Measurements from ENCODE around the gene FKBP2.
A peak's percentile ranks its signal among the peaks of the same experiment; 100 is the strongest.

FKBP2 gene

GRCh38 chr11:64219755-64220154, 21.1 kb upstream of the FKBP2 start:
- DNase-seq: no peak

GRCh38 chr11:64220271-64220670, 20.6 kb upstream of the FKBP2 start:
- DNase-seq: no peak

DNA sequence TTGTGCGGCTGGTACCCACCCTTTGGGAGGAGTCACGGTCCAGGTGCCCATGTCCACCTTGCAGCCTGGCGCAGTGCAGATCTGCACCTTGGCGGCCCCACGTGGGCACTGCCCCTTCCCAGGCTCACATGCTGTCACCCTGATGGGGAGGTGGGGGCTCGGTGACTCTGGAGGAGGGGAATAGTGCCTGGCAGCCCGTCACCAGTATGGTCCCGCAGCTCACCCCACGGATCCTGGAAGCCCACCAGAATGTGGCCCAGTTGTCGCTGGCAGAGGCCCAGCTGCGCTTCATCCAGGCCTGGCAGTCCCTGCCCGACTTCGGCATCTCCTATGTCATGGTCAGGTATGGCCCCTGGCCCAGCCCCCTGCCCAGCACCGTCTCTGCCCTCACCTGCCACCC, 20.1 kb upstream of the FKBP2 start:
- no peak for DNase-seq

GRCh38 chr11:64222651-64223000, 18.3 kb upstream of the FKBP2 start:
- no peak for DNase-seq

DNA sequence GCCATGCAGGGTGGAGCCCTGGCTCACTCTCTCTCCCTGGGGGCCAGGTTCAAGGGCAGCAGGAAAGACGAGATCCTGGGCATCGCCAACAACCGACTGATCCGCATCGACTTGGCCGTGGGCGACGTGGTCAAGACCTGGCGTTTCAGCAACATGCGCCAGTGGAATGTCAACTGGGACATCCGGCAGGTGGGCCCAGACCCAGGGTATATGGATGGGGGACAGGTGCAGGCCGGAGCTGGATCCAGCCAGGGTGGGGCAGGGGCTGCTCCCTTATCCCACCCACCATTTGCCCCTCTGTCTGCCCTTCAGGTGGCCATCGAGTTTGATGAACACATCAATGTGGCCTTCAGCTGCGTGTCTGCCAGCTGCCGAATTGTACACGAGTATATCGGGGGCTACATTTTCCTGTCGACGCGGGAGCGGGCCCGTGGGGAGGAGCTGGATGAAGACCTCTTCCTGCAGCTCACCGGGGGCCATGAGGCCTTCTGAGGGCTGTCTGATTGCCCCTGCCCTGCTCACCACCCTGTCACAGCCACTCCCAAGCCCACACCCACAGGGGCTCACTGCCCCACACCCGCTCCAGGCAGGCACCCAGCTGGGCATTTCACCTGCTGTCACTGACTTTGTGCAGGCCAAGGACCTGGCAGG, 17.8 kb upstream of the FKBP2 start:
- peak; percentile 14 for DNase-seq

DNA sequence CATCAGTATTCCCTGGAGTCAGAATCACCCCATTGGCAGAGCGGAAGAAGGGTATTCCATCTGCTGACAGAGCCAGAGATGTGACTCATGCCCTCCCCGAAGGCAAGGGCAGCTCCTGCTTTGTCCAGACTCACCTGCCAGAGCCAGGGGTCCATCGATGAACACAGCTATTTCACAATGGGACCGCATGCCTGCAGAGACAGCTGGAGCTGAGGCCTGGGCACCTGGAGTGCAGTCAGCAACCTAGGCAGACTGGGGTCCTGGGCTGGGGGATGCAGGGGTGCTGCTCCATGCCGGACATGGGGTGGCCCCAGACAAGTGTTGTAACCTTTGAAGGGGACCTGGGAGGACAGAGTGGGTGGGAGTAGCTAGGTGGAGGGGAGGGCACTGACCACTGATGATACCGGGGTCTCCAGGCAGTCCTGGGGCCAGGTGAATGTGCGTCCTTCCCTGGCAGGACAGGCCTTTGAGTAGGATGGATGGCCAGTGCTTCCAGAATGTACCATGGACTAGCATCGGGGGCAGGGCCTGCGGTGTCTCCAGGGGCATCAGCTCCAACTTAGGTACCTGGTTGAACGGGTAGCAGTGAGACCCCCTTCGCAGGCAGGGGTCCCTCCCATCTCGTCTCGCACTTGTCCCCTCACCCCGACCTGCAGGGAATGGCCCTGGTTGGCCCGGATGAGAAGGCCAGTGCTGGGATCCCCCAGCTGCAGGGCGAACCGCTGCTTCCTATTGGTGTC, 16.6 kb upstream of the FKBP2 start:
- DNase-seq: peak; percentile 17

DNA sequence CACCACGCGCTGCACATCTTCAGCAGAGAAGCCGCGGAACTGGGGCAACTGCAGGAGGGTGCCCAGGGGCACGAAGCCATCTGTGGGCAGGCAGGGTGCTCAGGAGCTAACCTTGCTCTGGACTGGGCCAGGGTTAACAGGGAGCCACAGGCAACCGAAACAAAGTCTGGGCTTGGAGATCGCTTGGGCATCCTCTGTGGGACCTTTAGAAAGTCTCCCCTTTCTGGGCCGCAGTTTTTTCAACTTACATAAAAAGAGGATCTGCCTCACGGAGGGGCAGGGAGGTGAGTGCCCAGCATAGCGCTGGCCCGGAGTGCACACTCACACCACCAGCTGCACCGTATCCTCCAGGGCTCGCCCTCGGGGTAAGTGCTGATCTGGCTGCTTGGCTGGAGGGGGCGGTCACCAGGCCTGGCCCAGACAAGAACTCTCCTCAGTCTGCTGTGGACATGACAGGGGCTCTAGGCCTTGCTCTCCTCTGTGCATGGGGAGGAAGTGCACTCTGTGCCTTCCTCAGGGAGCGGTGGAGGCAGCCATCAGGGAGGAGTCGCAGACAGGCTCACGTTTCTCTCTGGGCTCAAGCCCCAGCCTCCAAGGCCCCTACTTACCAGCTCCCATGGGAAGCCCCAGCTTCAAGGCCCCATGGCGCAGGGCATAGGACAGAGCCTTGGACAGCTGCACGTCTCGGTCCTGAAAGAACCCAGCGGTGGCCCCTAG, 15.8 kb upstream of the FKBP2 start:
- DNase-seq: peak; percentile 17

DNA sequence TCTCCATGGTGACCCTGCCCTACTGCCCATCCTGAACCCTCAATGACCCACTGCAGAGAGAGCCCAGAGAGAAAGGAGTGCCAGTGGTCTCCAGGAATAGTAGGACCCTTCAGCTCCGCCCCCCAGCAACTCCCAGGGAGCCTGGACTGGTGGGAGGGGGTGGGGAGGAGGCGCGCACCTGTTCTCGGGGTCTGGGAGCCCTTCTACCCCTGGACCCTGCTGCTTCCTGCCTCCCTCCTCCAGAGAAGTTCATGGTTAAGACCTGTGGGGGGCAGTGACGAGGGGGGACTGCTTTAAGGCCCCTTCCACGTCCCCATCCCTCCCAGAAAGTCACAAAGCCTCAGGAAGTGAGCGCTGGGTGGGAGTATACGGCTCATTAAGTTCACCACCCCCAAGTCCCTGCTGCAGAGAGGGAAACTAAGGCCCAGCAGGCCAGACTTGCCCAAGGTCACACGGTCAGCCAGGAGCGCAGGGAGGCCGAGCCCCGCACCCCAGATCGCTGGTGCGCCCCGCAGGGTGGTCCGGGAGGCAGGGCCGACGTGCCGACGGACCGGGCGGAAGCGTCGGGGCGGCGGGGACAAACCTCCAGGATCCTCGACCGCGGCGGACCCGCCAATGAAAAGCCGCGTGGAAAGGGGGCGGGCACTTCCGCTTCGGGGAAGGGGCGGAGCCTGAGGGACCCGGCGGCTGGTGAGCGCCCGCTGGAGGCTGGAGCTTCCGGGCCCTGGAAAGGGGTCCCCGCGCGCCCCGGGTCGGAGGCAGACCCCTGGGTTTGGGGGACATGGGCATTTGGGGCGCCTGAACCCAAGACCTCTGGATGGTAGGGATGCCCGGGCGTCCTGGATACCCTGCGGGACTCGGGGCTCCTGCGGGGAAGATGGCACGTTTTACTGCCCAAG, 15.0 kb upstream of the FKBP2 start, which contains the start of the genes NUDT22 and TRPT1:
TSS of gene NUDT22 (plus strand) at position 667 of the 899 bp plus-strand sequence. CDS start 379 bp downstream, outside the sequence.
TSS of gene TRPT1 (minus strand) at position 579 of the 899 bp plus-strand sequence. CDS start at position 253, 326 bp downstream.
- DNase-seq: peak; percentile 94

DNA sequence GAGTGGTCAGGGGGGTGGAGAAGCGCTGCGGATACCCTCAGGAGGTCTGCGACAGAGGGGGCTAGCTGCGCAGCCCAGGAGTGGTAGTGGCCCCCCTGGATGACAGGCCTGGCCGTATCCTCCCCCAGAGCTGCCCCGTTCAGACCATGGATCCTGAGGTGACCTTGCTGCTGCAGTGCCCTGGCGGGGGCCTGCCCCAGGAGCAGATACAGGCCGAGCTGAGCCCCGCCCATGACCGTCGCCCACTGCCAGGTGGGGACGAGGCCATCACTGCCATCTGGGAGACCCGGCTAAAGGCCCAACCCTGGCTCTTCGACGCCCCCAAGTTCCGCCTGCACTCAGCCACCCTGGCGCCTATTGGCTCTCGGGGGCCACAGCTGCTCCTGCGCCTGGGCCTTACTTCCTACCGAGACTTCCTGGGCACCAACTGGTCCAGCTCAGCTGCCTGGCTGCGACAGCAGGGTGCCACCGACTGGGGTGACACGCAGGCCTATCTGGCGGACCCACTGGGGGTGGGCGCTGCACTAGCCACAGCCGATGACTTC, 14.3 kb upstream of the FKBP2 start:
- DNase-seq: peak; percentile 53

GRCh38 chr11:64227405-64227956, 13.4 kb upstream of the FKBP2 start:
- no peak for DNase-seq

DNA sequence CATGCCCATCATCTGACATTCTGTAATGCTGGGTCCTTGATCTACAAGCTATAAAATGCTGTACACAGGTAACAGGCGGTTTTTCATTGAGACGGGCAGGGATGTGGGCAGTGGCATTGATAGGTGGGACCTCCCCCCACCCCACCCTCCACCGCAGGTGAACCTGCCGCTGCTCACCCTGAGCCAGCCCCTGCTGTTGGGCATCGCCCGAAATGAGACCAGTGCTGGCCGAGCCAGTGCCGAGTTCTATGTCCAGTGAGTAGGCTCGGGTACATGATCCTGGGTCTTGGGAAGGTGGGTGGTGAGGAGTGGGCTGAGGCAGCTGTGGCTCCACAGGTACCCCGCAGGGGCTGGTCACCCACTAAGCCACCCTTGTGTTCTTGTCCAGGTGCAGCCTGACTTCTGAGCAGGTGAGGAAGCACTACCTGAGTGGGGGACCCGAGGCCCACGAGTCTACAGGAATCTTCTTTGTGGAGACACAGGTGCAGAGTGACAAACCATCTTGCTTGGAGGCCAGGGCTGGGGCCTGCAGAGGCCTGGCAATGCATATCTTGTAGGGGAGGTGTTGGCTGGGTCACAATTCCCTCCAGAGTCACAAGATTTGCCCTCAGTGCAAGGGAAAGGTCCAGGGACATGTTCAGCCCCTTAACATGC, 11.7 kb upstream of the FKBP2 start:
- DNase-seq: no peak

DNA sequence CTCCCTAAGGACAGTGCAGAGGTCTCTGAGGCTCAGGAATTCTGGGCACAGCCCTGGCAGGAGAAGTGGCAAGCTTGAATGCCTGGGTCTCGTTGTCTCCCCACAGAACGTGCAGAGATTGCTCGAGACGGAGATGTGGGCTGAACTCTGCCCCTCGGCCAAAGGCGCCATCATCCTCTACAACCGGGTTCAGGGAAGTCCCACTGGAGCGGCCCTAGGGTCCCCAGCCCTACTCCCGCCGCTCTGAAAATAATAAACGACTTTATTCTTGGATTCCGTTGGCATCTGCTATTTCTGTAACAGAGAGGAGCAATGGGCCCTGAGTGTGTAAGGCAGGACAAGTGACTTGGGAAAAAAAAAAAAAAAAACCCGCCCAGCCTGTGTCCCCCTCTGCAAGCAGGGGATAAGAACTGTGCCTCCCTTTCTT, 11.1 kb upstream of the FKBP2 start:
- no peak for DNase-seq

- peak; percentile 86 for DNase-seq
Measured at GRCh38 chr11:64230171-64230984, 10.5 kb upstream of the FKBP2 start, which contains the start of gene DNAJC4. DNAJC4 (plus strand) TSS chr11:64230548; CDS start chr11:64230855, 307 bp downstream.

GRCh38 chr11:64230985-64231365, 9.9 kb upstream of the FKBP2 start:
- no peak for DNase-seq

- DNase-seq: no peak
Measured at GRCh38 chr11:64231546-64231945, 9.3 kb upstream of the FKBP2 start.

DNA sequence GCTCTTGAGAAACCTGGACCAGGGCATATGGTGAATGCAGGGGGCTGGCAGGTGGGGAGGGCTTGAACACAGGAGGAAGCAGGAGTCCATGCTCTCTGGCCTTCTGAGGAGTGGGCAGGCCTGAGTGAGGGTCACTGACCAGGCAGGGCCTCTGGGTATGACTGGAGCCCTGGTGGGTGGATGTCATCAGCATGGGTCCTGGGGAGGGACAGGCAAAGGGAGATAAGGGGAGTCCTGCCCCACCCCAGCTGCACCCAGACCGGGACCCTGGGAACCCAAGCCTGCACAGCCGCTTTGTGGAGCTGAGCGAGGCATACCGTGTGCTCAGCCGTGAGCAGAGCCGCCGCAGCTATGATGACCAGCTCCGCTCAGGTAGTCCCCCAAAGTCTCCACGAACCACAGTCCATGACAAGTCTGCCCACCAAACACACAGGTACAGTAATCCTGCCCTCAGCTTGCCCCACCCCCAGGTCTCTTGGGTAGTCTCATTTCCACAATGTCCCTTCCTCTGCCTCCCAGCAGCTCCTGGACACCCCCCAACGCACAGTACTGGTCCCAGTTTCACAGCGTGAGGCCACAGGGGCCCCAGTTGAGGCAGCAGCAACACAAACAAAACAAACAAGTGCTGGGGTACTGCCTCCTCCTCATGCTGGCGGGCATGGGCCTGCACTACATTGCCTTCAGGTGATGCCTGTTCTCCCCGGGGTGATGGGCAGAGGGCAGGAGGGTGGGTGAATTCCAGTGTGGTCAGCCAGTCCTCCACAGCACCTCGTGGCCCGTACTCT, 8.5 kb upstream of the FKBP2 start:
- DNase-seq: no peak

- DNase-seq: no peak
Measured at GRCh38 chr11:64232967-64233315, 8.0 kb upstream of the FKBP2 start.

DNA sequence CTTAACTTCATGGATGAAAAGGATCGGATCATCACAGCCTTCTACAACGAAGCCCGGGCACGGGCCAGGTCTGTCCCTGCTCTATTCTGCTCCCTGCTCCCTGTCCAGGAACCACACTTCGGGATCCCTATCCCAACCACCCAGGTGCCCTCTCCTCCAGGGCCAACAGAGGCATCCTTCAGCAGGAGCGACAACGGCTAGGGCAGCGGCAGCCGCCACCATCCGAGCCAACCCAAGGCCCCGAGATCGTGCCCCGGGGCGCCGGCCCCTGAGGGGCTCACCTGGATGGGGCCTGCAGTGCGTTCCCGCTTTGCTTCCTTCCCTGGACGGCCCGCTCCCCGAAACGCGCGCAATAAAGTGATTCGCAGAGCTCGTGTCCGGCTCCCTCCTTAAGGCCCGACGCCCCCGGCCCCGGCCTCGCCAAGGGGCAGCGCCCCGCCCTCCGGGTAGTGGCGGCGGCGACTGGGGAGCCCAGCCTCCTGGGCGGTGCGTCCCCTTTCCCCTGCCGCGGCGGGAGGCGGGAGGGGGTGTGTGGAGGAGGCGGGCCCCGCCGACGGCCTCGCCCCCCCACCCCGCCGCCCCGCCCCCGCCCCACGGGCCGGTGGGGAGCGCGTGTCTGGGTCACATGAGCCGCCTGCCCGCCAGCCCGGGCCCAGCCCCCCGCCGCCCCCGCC, 6.8 kb upstream of the FKBP2 start, which contains the start of gene VEGFB:
TSS of gene VEGFB (plus strand) at position 672 of the 674 bp plus-strand sequence. CDS start 250 bp downstream, outside the sequence.
- peak; percentile 78 for DNase-seq

All from activated CD8-positive, alpha-beta memory T cell treated with anti-CD3 and anti-CD28 coated beads, Interleukin-2, amount 50 U/mL, for 4 hours (primary cell).